HG03039 (cell line): ENCODE data around the gene BPIFA3.

Experiments
- ATAC-seq: cut with Tn5 transposase; IDR thresholded peaks from one replicate; pipeline ENCODE4 v1.9.1; 2021; ENCODE audit warnings: mild to moderate bottlenecking, moderate library complexity; ENCODE audit not compliant: unreplicated experiment

Gene BPIFA3

GRCh38 chr20:33211817-33212424 lies 5.2 kb upstream of the BPIFA3 start:
- no peak for ATAC-seq

DNA sequence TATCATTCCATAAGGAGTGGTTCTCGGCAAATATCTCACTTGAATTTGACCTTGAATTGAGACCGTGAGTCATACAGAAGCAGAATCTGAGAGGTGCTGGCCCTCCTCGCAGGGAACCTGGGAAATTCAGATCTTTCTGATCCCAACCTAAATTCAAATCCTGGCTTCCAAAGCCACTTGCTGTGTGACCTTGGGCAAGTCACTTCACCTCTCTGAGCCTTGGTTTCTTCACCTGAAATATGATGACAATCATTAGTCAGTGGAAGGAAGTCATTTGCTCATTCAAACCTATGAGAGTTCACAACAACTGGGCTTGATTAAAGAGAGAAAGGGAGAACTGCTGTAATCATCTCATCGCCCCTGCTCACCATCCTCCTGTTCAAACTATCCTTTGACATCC lies 7.2 kb downstream of the BPIFA3 start:
- ATAC-seq = no peak

GRCh38 chr20:33229843-33230242 lies 12.7 kb downstream of the BPIFA3 start:
- ATAC-seq = no peak

DNA sequence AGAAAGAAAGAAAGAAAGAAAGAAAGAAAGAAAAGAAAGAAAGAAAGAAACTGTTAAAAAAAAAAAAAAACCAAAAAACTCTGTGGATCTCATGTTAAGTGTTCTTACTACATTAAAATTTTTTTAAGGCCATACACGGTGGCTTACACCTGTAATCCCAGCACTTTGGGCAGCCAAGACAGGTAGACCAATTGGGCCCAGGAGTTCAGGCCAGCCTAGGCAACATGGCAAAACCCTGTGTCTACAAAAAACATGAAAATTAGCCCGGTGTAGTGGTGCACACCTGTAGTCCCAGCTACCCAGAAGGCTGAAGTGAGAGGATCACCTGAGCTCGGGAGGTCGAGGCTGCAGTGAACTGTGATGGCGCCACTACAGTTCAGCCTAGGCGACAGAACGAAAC lies 14.1 kb downstream of the BPIFA3 start:
- no peak for ATAC-seq

- ATAC-seq = no peak
These were observed 15.4 kb downstream of the BPIFA3 start for GRCh38 chr20:33232486-33233072.

- ATAC-seq = no peak
These were observed 16.1 kb downstream of the BPIFA3 start for GRCh38 chr20:33233129-33233774.

DNA sequence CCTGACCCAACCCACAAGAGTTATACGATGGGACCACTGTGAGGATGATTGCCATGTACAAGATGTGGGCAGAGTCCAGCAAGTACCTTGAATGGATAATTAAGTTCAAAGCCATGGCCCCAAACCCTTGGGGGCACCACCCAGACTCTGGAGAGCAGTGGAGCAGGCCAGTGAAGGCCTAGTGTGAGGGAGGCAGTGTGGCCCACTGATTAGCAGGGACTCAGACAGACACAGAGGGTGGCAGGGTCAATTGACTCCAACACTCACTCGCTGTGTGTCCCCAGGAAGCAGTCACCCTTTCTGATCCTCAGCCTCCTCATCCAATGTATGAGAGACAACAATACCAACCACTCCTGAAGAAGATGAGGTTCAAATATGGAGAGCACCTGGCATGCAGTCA lies 16.9 kb downstream of the BPIFA3 start:
- no peak for ATAC-seq

DNA sequence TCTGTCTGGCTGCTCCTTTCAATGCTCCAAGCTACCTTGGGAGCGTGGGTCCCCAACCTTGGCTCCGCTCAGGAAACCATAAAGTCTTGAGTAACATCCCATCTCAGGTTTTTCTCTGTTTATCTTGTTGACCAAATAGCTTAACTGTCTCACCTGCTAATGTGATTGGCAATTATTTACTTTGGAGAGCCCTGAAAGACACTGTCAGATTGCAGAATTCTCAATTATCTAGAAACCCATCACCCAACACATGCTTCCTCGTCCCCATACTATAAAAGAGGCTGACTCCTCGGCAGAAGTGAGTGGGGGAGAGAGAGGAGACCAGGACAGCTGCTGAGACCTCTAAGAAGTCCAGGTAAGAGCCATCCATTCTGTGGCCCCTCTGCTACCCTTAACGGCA lies 18.5 kb downstream of the BPIFA3 start, which contains the start of gene BPIFA1:
BPIFA1 (plus strand) TSS at position 301 of the 400 bp plus-strand sequence. CDS start 1,716 bp downstream, outside the sequence.
- no peak for ATAC-seq

DNA sequence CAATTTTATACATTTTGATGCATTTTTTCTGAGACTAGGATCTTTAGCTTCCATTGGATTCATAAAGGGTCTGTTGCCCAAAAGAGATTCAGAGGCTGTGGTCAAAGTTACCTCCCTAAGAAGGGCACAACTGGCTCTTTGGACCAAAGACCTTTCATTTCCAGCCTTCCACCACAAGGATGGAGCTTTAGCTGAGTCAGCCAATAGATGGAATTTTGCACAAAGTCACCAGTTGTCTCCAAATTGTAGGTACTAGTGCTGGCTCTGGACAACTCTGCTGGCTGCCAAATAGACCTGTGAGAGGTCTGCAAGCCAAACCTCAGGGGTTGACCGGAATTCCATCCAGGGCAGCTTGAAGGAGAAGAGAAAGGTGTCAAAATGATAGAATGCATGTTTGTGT lies 19.2 kb downstream of the BPIFA3 start:
- ATAC-seq = no peak

- no peak for ATAC-seq
These were observed 20.8 kb downstream of the BPIFA3 start for GRCh38 chr20:33237989-33238388.

DNA sequence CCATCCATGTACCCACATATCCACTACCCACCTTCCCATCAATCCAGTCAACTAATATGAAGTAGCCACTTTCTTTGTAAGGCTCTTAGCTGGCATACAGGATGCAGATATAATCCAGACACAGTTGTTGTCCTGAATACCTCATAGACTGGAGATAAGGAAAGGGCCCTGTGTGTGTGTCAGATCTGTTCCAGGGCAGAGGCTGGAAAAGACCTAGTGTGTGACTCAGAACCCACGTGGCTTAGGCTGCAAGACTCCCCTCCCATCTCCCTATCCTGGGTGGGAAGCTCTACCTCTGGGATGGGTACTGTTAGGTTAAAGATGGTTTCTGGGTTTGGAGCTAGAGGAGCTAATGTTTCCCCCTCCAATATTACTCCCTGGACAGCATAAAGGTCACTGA lies 22.3 kb downstream of the BPIFA3 start:
- no peak for ATAC-seq

GRCh38 chr20:33239979-33240736 lies 23.0 kb downstream of the BPIFA3 start:
- no peak for ATAC-seq

DNA sequence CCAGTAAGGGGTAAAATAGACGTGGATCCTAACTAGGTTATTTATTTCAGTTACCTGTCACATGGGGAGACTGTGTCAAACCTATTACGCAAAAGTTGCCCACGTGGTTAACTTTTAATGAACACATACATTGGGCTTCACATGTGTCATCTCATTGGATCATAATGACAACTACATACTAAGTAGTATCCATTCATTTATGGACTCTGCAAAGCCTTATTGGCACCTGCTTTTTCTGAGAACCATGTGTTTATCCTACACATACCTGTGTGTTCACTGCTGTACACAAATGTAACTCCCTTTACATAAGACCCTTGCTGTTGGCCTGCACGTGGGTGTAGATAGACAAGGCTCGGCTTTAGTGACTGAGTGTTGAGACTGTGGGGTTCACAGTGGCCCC lies 23.8 kb downstream of the BPIFA3 start:
- no peak for ATAC-seq

DNA sequence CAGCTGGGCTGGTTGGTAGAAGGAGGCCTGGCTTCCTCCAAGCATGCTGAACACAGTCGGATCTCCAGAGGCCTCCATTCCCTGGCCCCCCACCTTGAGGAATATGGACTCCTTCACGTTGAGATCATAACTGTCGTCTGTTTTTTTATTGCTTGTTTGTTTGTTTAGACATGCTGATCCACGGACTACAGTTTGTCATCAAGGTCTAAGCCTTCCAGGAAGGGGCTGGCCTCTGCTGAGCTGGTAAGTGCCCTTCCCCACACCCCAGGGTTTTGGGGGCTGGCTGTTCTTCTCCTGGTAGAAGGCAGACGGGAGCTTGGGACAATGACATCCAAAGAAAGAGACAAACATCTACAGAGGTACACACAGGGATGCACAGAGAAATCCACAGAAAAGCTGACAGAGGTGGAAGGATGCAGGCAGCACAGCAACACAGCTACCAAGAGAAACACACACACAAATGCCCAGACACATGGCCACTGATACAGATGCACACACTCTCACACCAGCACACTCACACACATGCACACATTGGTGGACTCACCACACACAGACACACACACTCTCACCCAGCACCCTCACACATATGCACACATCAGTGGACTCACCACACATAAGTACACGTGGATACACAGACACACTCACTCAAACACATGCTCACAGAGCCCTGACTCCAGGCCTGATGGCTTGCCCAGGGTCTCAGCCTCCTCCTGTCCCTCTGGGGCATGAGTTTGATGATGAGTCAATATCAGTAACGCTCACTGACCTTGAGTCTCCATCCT lies 25.4 kb downstream of the BPIFA3 start:
- ATAC-seq = no peak

- ATAC-seq = no peak
These were observed 28.9 kb downstream of the BPIFA3 start for GRCh38 chr20:33246077-33246476.

- ATAC-seq = no peak
These were observed 32.3 kb downstream of the BPIFA3 start for GRCh38 chr20:33249456-33249855.

DNA sequence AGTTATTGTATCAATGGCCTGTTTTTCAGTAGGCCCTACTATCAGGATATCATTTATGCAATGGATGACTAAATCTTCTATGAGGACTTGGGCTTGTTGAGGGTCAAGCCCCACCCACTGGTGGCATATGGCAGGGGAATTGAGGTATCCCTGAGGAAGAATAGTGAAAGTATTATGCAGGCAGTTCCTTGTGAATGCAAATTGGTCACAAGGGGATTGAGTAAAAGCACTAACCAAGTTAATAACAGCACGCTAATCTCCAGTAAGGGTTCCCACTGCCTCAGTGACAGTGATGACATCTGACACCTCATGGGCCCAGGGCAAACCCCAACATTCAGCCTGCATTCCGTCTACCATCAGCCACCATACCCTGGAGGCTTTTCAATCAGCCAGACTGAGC lies 33.5 kb downstream of the BPIFA3 start:
- no peak for ATAC-seq

DNA sequence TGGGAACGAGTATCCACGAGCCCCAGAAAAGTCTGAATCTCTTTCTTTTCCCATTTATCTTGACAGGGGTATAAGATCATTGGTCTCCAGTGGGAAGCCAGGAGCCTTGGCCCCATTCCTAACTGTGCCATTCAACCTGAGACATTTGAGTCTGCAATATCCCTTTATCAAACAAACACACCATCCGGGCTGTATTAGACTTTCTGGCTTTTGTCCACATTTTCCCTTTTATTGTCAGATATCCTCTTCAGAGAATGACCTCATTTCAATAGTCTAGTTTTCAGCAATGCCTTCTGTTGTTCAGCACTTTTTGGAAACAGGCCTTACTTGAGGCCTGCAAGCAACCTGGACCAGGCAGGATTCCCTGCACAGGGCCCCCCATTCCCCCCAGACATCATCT lies 34.3 kb downstream of the BPIFA3 start:
- no peak for ATAC-seq

DNA sequence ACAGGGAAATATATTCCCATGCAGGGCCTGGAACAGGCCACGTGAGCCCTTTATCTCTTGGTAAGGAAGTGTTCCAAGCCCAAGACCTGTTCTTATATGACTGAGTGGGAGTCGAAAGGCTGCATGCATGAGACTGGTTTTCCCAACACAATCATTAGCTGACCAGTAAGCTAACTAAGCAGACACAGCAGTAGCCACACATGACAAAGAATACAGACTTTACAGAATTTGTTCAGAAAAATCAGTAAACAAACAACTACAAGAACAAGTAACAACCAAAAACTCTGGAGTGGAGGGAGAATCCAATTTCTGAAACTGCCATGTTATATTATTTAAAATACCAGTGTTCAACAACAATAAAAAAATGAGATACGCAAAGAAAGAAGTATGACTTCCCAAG lies 35.3 kb downstream of the BPIFA3 start:
- no peak for ATAC-seq

DNA sequence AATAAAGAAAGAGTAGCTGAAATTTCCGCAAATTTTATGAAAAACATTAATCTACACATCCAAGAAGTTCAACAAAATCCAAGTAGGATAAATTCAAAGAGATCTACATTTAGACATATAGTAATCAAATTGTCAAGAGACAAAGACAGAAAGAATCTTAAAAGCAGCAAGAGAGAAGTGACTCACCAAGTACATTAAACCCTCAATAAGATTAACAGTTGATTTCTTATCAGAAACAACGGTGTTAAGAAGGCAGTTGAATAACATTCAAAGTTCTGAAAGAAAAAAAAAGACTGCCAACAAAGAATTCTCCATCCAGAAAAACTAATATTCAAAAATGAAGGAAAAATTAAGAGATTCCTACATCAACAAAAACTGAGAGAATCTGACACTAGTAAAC lies 37.9 kb downstream of the BPIFA3 start:
- ATAC-seq = no peak

DNA sequence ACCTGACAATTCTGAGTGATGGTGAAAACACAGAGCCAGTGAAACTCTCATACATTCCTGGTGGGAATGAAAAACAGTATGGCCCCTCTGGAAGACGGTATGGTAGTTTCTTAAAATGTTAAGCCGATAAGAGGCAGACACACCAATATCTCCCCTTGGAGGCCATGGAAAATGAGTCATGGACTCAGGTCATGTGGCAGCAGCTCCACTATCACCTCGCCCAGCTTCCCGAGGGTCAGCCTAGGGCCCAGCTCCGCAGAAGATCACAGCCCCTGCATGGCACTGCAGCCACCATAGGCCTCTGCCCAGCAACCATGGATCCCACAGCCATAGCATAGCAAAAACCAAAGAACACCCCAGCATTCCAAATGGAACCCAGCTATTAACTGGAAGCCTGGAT lies 40.1 kb downstream of the BPIFA3 start:
- no peak for ATAC-seq
